ENCODE measurements around the gene RAD51. TPM values are rescaled to one million over a fixed set of nuclear protein-coding genes. Genes with fewer than 3 reads are reported as not detected.

The RAD51 gene
- total RNA-seq, 1 donor from 2014 or later = 1.1 TPM

DNA sequence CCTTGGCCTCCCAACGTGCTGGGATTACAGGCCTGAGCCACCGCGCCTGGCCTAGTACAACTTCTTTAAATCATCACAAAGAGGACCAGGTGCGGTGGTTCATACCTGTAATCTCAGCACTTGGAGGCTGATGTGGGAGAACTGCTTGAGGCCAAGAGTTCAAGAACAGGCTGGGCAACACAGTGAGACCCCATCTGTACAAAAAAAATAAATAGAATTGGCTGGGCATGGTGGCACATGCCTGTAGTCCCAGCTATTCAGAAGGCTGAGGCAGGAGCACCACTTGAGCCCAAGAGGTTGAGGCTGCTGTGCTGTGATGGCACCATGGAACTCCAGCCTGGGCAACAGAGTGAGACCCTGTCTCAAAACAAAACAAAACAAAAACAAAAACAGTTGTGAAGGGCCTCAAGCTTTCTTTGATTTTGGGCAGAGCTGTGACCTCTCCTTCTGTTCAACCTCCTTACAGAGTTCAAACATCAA, 54.2 kb downstream of the RAD51 start:
- no peak overlapping the region for H3K27ac ChIP-seq
- H3K4me3 ChIP-seq = no peak overlapping the region
- H3K9me3 ChIP-seq = no peaks in the 10 kb centered on the region
- peaks cover 80% of the 10 kb centered on the region for H3K36me3 ChIP-seq
- DNase-seq (no peak), ATAC-seq (no peak)
- no peak for TF ChIP-seq CTCF (IDR thresholded peaks at IDR 0.05)
- intact Hi-C loops (cut with DNase I) = no loop called here
- no peaks in the 10 kb centered on the region for H3K27me3 ChIP-seq (ENCODE audit: low read depth)
- H3K4me1 ChIP-seq = peaks cover 31% of the 10 kb centered on the region

- ATAC-seq (no peak), DNase-seq (no peak)
- intact Hi-C loops (cut with DNase I) = no loop called here
- H3K9me3 ChIP-seq = no peaks in the 10 kb centered on the region
- no peak for TF ChIP-seq CTCF (IDR thresholded peaks at IDR 0.05)
- no peak overlapping the region for H3K4me3 ChIP-seq
- H3K27ac ChIP-seq = no peak overlapping the region
- H3K36me3 ChIP-seq = peaks cover 63% of the 10 kb centered on the region
- H3K27me3 ChIP-seq (ENCODE audit: low read depth) = no peaks in the 10 kb centered on the region
- H3K4me1 ChIP-seq = peaks cover 32% of the 10 kb centered on the region
Measured at GRCh38 chr15:40750885-40751284, 55.9 kb downstream of the RAD51 start.

DNA sequence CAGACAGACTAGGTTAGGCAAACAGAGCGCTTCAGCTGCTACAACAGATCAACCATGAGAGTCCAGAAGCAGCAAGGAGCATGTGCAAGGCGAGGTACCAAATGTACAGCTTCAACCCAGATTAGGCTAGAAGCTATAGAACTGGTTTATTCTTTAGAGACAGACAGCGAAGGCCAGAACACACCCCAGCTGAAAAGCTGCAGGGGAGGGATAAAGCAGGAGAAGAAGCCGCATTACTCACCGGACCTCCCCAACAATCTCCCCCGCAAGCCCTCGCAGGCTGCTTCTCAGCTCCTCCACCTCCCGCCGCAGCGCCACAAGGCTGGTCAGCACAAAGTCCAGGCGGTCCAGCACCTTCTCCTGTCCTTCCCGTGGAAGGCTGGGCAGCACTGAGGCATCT, 56.8 kb downstream of the RAD51 start:
- H3K36me3 ChIP-seq = peaks cover 58% of the 10 kb centered on the region
- DNase-seq = no peak
- H3K9me3 ChIP-seq = no peaks in the 10 kb centered on the region
- ATAC-seq = no peak
- H3K4me3 ChIP-seq = no peak overlapping the region
- peaks cover 32% of the 10 kb centered on the region for H3K4me1 ChIP-seq
- intact Hi-C loops (cut with DNase I) = no loop called here
- H3K27me3 ChIP-seq (ENCODE audit: low read depth) = no peaks in the 10 kb centered on the region
- no peak overlapping the region for H3K27ac ChIP-seq
- TF ChIP-seq CTCF (IDR thresholded peaks at IDR 0.05) = no peak

DNA sequence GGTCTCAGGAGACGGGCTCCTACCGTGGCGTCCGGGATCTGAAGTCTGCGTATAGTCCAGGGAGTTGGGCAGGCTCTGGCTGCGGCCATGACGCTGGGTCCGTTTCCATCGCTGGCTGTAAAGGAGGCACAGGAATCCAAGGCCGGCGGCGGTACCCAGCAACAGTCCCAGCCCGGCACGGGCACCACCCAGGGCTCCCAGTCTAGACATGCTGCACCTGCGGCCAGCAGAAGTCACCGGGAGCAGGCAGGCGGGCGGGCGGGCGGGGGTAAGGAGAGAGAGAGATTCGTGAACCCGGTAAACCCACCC, 59.6 kb downstream of the RAD51 start:
- intact Hi-C loops (cut with DNase I) = no loop called here
- Histone ChIP-seq H3K36me3 (peaks cover 34% of the 10 kb centered on the region), H3K27me3 (ENCODE audit: low read depth) (no peaks in the 10 kb centered on the region), H3K9me3 (no peaks in the 10 kb centered on the region), H3K27ac (peak overlapping the region; percentile 90), H3K4me3 (peak overlapping the region; percentile 95), H3K4me1 (peaks cover 19% of the 10 kb centered on the region)
- ATAC-seq (peak; percentile 56 to 60), DNase-seq (no peak)
- no peak for TF ChIP-seq CTCF (IDR thresholded peaks at IDR 0.05)

DNA sequence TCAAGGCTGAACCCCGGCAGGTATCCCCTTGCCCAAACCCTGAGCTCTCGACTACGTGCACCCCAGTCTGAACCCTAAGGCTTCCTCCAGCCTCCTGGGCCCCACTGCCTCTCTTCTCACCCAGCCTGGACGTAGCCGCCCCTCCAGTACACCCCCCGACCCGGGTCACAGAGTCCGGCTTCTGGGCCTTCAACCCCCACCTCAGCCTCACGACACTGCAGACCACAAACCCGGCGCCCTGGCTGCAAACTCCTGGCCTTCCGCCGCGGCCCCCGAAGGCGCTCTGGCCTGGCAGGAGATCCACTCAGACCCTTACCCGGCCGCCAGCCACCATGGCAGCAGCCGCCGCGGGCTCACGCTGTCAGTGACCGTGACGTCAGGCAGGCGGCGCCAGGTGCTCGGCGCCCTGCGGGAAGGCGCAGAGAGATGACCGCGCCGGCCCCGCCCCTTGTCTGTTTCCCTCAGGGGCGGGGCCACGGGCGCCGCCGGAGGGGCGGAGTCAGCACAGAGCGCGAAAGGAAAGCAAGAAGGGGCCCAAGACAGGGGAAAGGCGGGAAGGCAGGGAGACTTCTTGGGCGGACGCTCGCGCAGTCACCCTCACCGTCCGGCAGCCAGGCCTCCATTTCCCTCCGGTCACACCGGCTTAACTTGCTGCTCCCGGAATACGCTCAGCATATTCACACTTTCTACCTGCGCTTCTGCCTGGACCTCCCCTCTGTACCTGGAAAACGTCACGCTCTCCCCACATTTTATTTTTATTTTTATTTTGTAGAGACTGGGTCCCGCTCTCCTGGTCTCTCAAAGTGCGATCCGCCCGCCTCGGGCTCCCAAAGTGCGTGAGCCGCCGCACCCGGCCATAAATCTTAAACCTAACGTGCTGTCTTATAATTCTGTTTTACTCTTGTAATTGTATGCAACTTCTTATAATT, 60.2 kb downstream of the RAD51 start, which contains the start of gene RMDN3:
Gene RMDN3, minus strand, starts transcription at position 372 of the 929 bp plus-strand sequence. CDS start 471 bp downstream, outside the sequence.
- ATAC-seq = peak; percentile 99
- peak; percentile 96 for DNase-seq
- intact Hi-C loops (cut with DNase I) = no loop called here
- Histone ChIP-seq H3K36me3 (peaks cover 28% of the 10 kb centered on the region), H3K4me3 (peak within 1 kb of the TSS; percentile 95), H3K27ac (peak within 1 kb of the TSS; percentile 90), H3K27me3 (ENCODE audit: low read depth) (no peaks in the 10 kb centered on the region), H3K9me3 (no peaks in the 10 kb centered on the region), H3K4me1 (peaks cover 19% of the 10 kb centered on the region)
- TF ChIP-seq CTCF (IDR thresholded peaks at IDR 0.05) = no peak

All from lower lobe of right lung (tissue), 2 donors.